Thoracic aorta (tissue), 2 donors: ENCODE measurements around the gene TMCO5A. TPM values are rescaled to one million over a fixed set of nuclear protein-coding genes. Genes with fewer than 3 reads are reported as not detected.

Experiments
- ATAC-seq: fragments of 150-250 bp; one replicate; pipeline ENCODE4 v1.8.0; 2017; ENCODE audit warnings: low read depth; ENCODE audit not compliant: insufficient number of reproducible peaks, low FRiP score
- DNase-seq: peaks from one replicate; pipeline ENCODE4 v3.0.0-alpha.2; 2020; ENCODE audit warnings: low spot score
- H3K27ac ChIP-seq, 2 donors: fragments of 200-600 bp; sonication (generic); 1 replicate in 1 of 2; 2 replicates in 1 of 2; pipeline ENCODE4 v1.5.1; 2016; ENCODE audit warnings: mild to moderate bottlenecking in 2 of 2, moderate library complexity in 2 of 2
- H3K27me3 ChIP-seq: fragments of 200-600 bp; sonication (generic); replicated peaks from 2 replicates; pipeline ENCODE4 v1.6.0; 2016; ENCODE audit warnings: mild to moderate bottlenecking; ENCODE audit not compliant: insufficient read depth
- H3K36me3 ChIP-seq: fragments of 200-600 bp; sonication (generic); one replicate; pipeline ENCODE4 v1.5.1; 2016
- H3K4me1 ChIP-seq, 2 donors: fragments of 200-600 bp; sonication (generic); 1 replicate in 1 of 2; 2 replicates in 1 of 2; pipeline versions ENCODE4 v1.5.1 to v1.6.0; 2016; ENCODE audit warnings: low read depth in 2 of 2, mild to moderate bottlenecking in 1 of 2; ENCODE audit not compliant: control insufficient read depth in 1 of 2
- H3K4me3 ChIP-seq: fragments of 200-600 bp; sonication (generic); 2 replicates; pipeline ENCODE4 v1.5.1; 2016; ENCODE audit warnings: mild to moderate bottlenecking
- H3K9me3 ChIP-seq: fragments of 200-600 bp; sonication (generic); 2 replicates; pipeline ENCODE4 v1.5.1; 2016
- CTCF ChIP-seq: fragments of 200-600 bp; sonication (generic); IDR thresholded peaks from one replicate; pipeline ENCODE4 v1.5.1; 2019; ENCODE audit warnings: antibody characterized with exemption
- total RNA-seq, 2 donors: library from RNA; depleted of rRNA; stranded (reverse); fragments of >200 nt; gene quantifications; one replicate each; pipeline versions ENCODE4 v1.1.0 to v1.2.3, GENCODE V29; 2016

The TMCO5A gene
- total RNA-seq, 2 donors from 2014 or later = not detected

GRCh38 chr15:37967788-37968187 is 33.3 kb downstream of the TMCO5A start:
- Histone ChIP-seq H3K27me3 (no peaks in the 10 kb centered on the region), H3K36me3 (no peaks in the 10 kb centered on the region), H3K4me1 (no peaks in the 10 kb centered on the region), H3K4me3 (no peak overlapping the region), H3K9me3 (no peaks in the 10 kb centered on the region), H3K27ac (no peak overlapping the region)
- TF ChIP-seq CTCF = no peak
- no peak for DNase-seq
- no peak for ATAC-seq

GRCh38 chr15:37973856-37974255 is 39.4 kb downstream of the TMCO5A start:
- Histone ChIP-seq H3K36me3 (no peaks in the 10 kb centered on the region), H3K4me3 (no peak overlapping the region), H3K4me1 (no peaks in the 10 kb centered on the region), H3K9me3 (peaks cover 3% of the 10 kb centered on the region), H3K27ac (no peak overlapping the region), H3K27me3 (no peaks in the 10 kb centered on the region)
- TF ChIP-seq CTCF = no peak
- DNase-seq (no peak), ATAC-seq (no peak)

GRCh38 chr15:37978231-37978630 is 43.8 kb downstream of the TMCO5A start:
- no peak overlapping the region for H3K27ac ChIP-seq
- H3K36me3 ChIP-seq = no peaks in the 10 kb centered on the region
- H3K27me3 ChIP-seq = no peaks in the 10 kb centered on the region
- no peak for ATAC-seq
- H3K9me3 ChIP-seq = no peaks in the 10 kb centered on the region
- no peak for TF ChIP-seq CTCF
- no peak for DNase-seq
- peaks cover 0 to 25% of the 10 kb centered on the region in 2 donors for H3K4me1 ChIP-seq
- H3K4me3 ChIP-seq = no peak overlapping the region

- Histone ChIP-seq H3K4me1 (peaks cover 0 to 25% of the 10 kb centered on the region in 2 donors), H3K9me3 (no peaks in the 10 kb centered on the region), H3K4me3 (no peak overlapping the region), H3K36me3 (no peaks in the 10 kb centered on the region), H3K27ac (no peak overlapping the region), H3K27me3 (no peaks in the 10 kb centered on the region)
- ATAC-seq = no peak
- TF ChIP-seq CTCF = no peak
- no peak for DNase-seq
Observed at GRCh38 chr15:37979671-37980409, 45.4 kb downstream of the TMCO5A start.

GRCh38 chr15:37981201-37981600 is 46.8 kb downstream of the TMCO5A start:
- Histone ChIP-seq H3K27me3 (peaks cover 3% of the 10 kb centered on the region), H3K9me3 (no peaks in the 10 kb centered on the region), H3K27ac (no peak overlapping the region), H3K4me1 (peaks cover 0 to 25% of the 10 kb centered on the region in 2 donors), H3K36me3 (no peaks in the 10 kb centered on the region), H3K4me3 (no peak overlapping the region)
- TF ChIP-seq CTCF = no peak
- DNase-seq = no peak
- no peak for ATAC-seq
